PC-9 (cell line): ENCODE results near the gene SLX4IP. TPM values are rescaled to one million over a fixed set of nuclear protein-coding genes. Genes with fewer than 3 reads are reported as not detected.

ENCODE experiments used
- BruUV-seq: library from RNA; stranded (reverse); fragments of 400-500 nt; replicated peaks from 2 replicates; lab custom pipeline; 2021; lab: Mats Ljungman, UMichigan
- CTCF ChIA-PET: fragments of 300-600 bp; sonication (Branson Sonifier 250); formaldehyde crosslinking; loops from one replicate; lab custom pipeline; 2022; ENCODE audit warnings: antibody characterized with exemption; lab: Charles Lee
- POLR2A ChIA-PET: fragments of 300-600 bp; sonication (Branson Sonifier 250); formaldehyde crosslinking; loops from one replicate; lab custom pipeline; 2022; ENCODE audit warnings: antibody characterized with exemption; ENCODE audit not compliant: unreplicated experiment; lab: Charles Lee
- DNase-seq, 2 experiments: peaks; one replicate each; pipeline versions ENCODE4 v3.0.0 to v3.0.0-alpha.2; 2015 to 2022; ENCODE audit warnings: mixed read lengths in 1 of 2
- H2AFZ ChIP-seq: fragments of 200-600 bp; sonication (generic); 2 replicates; pipeline ENCODE4 v1.8.1; 2017; ENCODE audit warnings: antibody characterized with exemption
- H3F3A ChIP-seq: fragments of 200-600 bp; sonication (generic); 2 replicates; pipeline ENCODE4 v1.8.1; 2017; ENCODE audit warnings: antibody characterized with exemption, mild to moderate bottlenecking, low read depth; ENCODE audit not compliant: insufficient read depth
- H3K27ac ChIP-seq: fragments of 200-600 bp; sonication (generic); 2 replicates; pipeline ENCODE4 v1.6.1; 2016; ENCODE audit warnings: mixed run types
- H3K27me3 ChIP-seq: fragments of 200-600 bp; sonication (generic); 2 replicates; pipeline ENCODE4 v1.6.1; 2016; ENCODE audit warnings: low read depth, mixed run types; ENCODE audit not compliant: insufficient read depth
- H3K36me3 ChIP-seq: fragments of 200-600 bp; sonication (generic); 2 replicates; pipeline ENCODE4 v1.6.1; 2016; ENCODE audit warnings: low read depth, mixed run types
- H3K4me1 ChIP-seq: fragments of 200-600 bp; sonication (generic); replicated peaks from 2 replicates; pipeline ENCODE4 v1.6.1; 2016; ENCODE audit warnings: mixed run types; ENCODE audit not compliant: insufficient read depth
- H3K4me2 ChIP-seq: fragments of 200-600 bp; sonication (generic); 2 replicates; pipeline ENCODE4 v1.6.1; 2017; ENCODE audit warnings: mixed run types
- H3K4me3 ChIP-seq: fragments of 200-600 bp; sonication (generic); 2 replicates; pipeline ENCODE4 v1.6.1; 2016; ENCODE audit warnings: mixed run types
- H3K79me2 ChIP-seq: fragments of 200-600 bp; sonication (generic); 2 replicates; pipeline ENCODE4 v1.6.1; 2017; ENCODE audit warnings: low read depth, mixed run types
- H3K9me2 ChIP-seq: fragments of 200-600 bp; sonication (generic); 2 replicates; pipeline ENCODE4 v1.8.1; 2017; ENCODE audit warnings: mild to moderate bottlenecking; ENCODE audit not compliant: insufficient read depth
- H3K9me3 ChIP-seq: fragments of 200-600 bp; sonication (generic); 2 replicates; pipeline ENCODE4 v1.8.1; 2016; ENCODE audit warnings: low read depth; ENCODE audit not compliant: insufficient read depth
- H4K20me1 ChIP-seq: fragments of 200-600 bp; sonication (generic); 2 replicates; pipeline ENCODE4 v1.8.1; 2017; ENCODE audit not compliant: insufficient read depth
- CTCF ChIP-seq: fragments of 200-600 bp; sonication (generic); conservative IDR thresholded peaks from 2 replicates; pipeline ENCODE4 v1.6.1; 2017; ENCODE audit warnings: mixed run types, antibody characterized with exemption, mild to moderate bottlenecking, moderate library complexity
- EZH2 ChIP-seq: fragments of 200-600 bp; sonication (generic); IDR thresholded peaks from 2 replicates; pipeline ENCODE4 v1.8.0; 2017; ENCODE audit warnings: antibody characterized with exemption, low read depth
- intact Hi-C: fragments of 100-400 bp; cut with micrococcal nuclease; formaldehyde crosslinking; loops from one replicate; pipeline ENCODE4 v1.10.0; 2022; ENCODE audit not compliant: unreplicated experiment
- total RNA-seq: library from RNA; stranded (reverse); gene quantifications from 2 replicates; pipeline ENCODE4 v1.2.3, GENCODE V29; 2021

SLX4IP gene
- total RNA-seq, 1 experiment from 2014 or later = 13.4 TPM

- Histone ChIP-seq H4K20me1 (peaks cover 9% of the 10 kb centered on the region), H3K4me2 (no peak overlapping the region), H3K27ac (no peak overlapping the region), H3K4me3 (no peak overlapping the region), H3K9me3 (no peaks in the 10 kb centered on the region), H3F3A (no peaks in the 10 kb centered on the region; the same call in 1 of the 2 replicates), H3K4me1 (no peaks in the 10 kb centered on the region), H3K9me2 (no peaks in the 10 kb centered on the region), H3K36me3 (peaks cover 24% of the 10 kb centered on the region; the same call in 1 of the 2 replicates), H2AFZ (no peak overlapping the region), H3K79me2 (peaks cover 40% of the 10 kb centered on the region), H3K27me3 (no peaks in the 10 kb centered on the region)
- CTCF ChIA-PET = interaction anchor here (0.6 kb wide), 2 partner anchors 144 to 189 kb away, joined by 3 to 15 read pairs; no protein-coding TSS in a partner anchor
- DNase-seq = no peak
- no TSS peak for BruUV-seq
- TF ChIP-seq CTCF (no peak), EZH2 (no peak)
- POLR2A ChIA-PET = no interaction called here
- intact Hi-C loops = no loop called here
Measured at GRCh38 chr20:10663756-10664155, 228.7 kb downstream of the SLX4IP start.

GRCh38 chr20:10665027-10665561 is 230.0 kb downstream of the SLX4IP start:
- no peak for DNase-seq
- Histone ChIP-seq H3K4me3 (no peak overlapping the region), H2AFZ (no peak overlapping the region)

GRCh38 chr20:10665791-10666190 is 230.7 kb downstream of the SLX4IP start:
- peaks cover 27% of the 10 kb centered on the region; the same call in 1 of the 2 replicates for H3K36me3 ChIP-seq
- no TSS peak for BruUV-seq
- H3K4me2 ChIP-seq = no peak overlapping the region
- H3K27ac ChIP-seq = no peak overlapping the region
- H3K9me2 ChIP-seq = no peaks in the 10 kb centered on the region
- no peaks in the 10 kb centered on the region; the same call in 1 of the 2 replicates for H3F3A ChIP-seq
- no peaks in the 10 kb centered on the region for H3K9me3 ChIP-seq
- intact Hi-C loops = no loop called here
- CTCF ChIA-PET = no interaction called here
- DNase-seq = no peak
- POLR2A ChIA-PET = no interaction called here
- H3K4me3 ChIP-seq = no peak overlapping the region
- no peaks in the 10 kb centered on the region for H3K27me3 ChIP-seq
- peaks cover 9% of the 10 kb centered on the region; the same call in 1 of the 2 replicates for H4K20me1 ChIP-seq
- no peak overlapping the region for H2AFZ ChIP-seq
- TF ChIP-seq EZH2 (no peak), CTCF (no peak)
- H3K79me2 ChIP-seq = peaks cover 60% of the 10 kb centered on the region
- H3K4me1 ChIP-seq = 0 out of 2 replicates have a peak, but pooled peaks cover under 1% of the 10 kb centered on the region

More at GRCh38 chr20:10665027-10665561, 230.0 kb downstream of the SLX4IP start:
- Histone ChIP-seq H3F3A (no peaks in the 10 kb centered on the region; the same call in 1 of the 2 replicates), H3K9me2 (no peaks in the 10 kb centered on the region), H3K27me3 (no peaks in the 10 kb centered on the region), H3K4me2 (no peak overlapping the region), H3K36me3 (peaks cover 27% of the 10 kb centered on the region; the same call in 1 of the 2 replicates), H3K79me2 (peaks cover 53% of the 10 kb centered on the region), H3K27ac (no peak overlapping the region), H3K4me1 (no peaks in the 10 kb centered on the region), H3K9me3 (no peaks in the 10 kb centered on the region), H4K20me1 (peaks cover 9% of the 10 kb centered on the region; the same call in 1 of the 2 replicates)
- CTCF ChIA-PET = no interaction called here
- TF ChIP-seq EZH2 = no peak
- TF ChIP-seq CTCF = no peak
- intact Hi-C loops = no loop called here
- POLR2A ChIA-PET = no interaction called here
- BruUV-seq = no TSS peak
